Cardiac muscle cell (in vitro differentiated cells and primary cell): ENCODE results near the gene MCC. TPM values are rescaled to one million over a fixed set of nuclear protein-coding genes. Genes with fewer than 3 reads are reported as not detected.

Experiments used
- DNase-seq, 2 donors: peaks; one replicate each; pipeline versions ENCODE4 v3.0.0 to v3.0.0-alpha.2; 2010 to 2017; ENCODE audit warnings: low read depth in 1 of 2, low spot score in 1 of 2
- H3K27ac ChIP-seq: fragments of 200-600 bp; sonication (generic); 2 replicates; pipeline ENCODE4 v1.5.1; 2016
- H3K27me3 ChIP-seq: fragments of 200-600 bp; sonication (generic); 2 replicates; pipeline ENCODE4 v1.6.0; 2016; ENCODE audit warnings: control low read depth
- H3K36me3 ChIP-seq: fragments of 200-600 bp; sonication (generic); 2 replicates; pipeline ENCODE4 v1.5.1; 2016; ENCODE audit warnings: control low read depth
- H3K4me1 ChIP-seq: fragments of 200-600 bp; sonication (generic); 2 replicates; pipeline ENCODE4 v1.8.1; 2017; ENCODE audit warnings: low read depth, mild to moderate bottlenecking, mixed run types
- H3K4me3 ChIP-seq: fragments of 200-600 bp; sonication (generic); 2 replicates; pipeline ENCODE4 v1.5.1; 2016; ENCODE audit warnings: mild to moderate bottlenecking
- H3K9me3 ChIP-seq: fragments of 200-600 bp; sonication (generic); 2 replicates; pipeline ENCODE4 v1.5.1; 2017; ENCODE audit warnings: low read depth, mild to moderate bottlenecking, control low read depth
- polyA plus RNA-seq: library from polyadenylated mRNA; unstranded; fragments of >200 nt; fragmentation: Nextera tagmentation; extraction: Ambion mirVana; gene quantifications from 2 replicates; pipeline ENCODE4 v1.2.1, GENCODE V29; 2016
- total RNA-seq: library from RNA; depleted of rRNA; stranded (reverse); fragments of >200 nt; gene quantifications from 2 replicates; pipeline ENCODE4 v1.2.3, GENCODE V29; 2016
- TF ChIP-seq, protein P1 (sequence below): IDR thresholded peaks from 2 replicates; pipeline ENCODE4 v1.5.1; 2012; ENCODE audit warnings: low read depth, mild to moderate bottlenecking, low read length

Gene MCC
- total and polyA plus RNA-seq, 2 experiments from 2014 or later, result 37.8 to 137 TPM

DNA sequence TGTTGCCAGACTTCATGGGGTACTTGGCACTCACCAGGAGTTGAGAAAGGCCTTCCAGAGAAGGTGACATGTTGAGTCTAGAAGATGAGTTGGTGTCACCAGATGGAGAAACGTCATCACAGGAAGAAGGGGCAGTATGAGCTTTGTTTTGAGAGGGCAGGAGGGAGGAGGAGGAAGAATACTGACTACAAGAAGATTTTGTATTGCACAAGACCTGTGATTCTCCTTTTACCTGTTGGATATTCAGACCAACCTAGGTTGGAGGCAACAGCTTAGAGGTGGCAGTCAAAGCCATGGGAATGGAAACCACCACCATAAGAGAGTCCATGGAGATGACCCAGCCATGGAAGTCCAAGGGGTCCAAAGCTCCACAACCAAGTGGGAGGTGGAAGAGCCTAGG lies 207.7 kb downstream of the MCC start:
- H3K4me3 ChIP-seq, result no peak overlapping the region
- no peaks in the 10 kb centered on the region for H3K27me3 ChIP-seq
- H3K4me1 ChIP-seq, result peaks cover 48% of the 10 kb centered on the region
- no peaks in the 10 kb centered on the region for H3K9me3 ChIP-seq
- TF ChIP-seq, protein P1, sequence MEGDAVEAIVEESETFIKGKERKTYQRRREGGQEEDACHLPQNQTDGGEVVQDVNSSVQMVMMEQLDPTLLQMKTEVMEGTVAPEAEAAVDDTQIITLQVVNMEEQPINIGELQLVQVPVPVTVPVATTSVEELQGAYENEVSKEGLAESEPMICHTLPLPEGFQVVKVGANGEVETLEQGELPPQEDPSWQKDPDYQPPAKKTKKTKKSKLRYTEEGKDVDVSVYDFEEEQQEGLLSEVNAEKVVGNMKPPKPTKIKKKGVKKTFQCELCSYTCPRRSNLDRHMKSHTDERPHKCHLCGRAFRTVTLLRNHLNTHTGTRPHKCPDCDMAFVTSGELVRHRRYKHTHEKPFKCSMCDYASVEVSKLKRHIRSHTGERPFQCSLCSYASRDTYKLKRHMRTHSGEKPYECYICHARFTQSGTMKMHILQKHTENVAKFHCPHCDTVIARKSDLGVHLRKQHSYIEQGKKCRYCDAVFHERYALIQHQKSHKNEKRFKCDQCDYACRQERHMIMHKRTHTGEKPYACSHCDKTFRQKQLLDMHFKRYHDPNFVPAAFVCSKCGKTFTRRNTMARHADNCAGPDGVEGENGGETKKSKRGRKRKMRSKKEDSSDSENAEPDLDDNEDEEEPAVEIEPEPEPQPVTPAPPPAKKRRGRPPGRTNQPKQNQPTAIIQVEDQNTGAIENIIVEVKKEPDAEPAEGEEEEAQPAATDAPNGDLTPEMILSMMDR, result no peak
- no peaks in the 10 kb centered on the region for H3K36me3 ChIP-seq
- DNase-seq, result no peak
- no peak overlapping the region for H3K27ac ChIP-seq

DNA sequence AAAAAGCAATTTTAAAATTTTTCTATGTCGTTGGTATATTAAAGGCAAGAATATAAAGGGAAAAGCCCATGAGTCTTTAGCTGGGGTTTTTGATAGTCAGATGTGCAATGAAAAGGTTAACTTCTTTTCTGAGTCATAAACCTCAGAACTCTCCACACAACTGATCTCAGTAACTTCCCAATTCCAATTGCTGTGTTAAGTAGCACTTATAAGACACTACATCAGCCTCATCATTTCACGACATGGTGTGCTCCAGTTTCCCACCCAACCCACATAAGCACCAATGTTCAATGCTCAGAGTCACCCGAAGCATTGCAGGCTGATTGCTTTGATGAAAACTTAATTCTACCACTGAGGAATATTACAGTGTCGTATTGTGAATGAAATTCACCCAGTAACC lies 209.3 kb downstream of the MCC start:
- H3K9me3 ChIP-seq, result no peaks in the 10 kb centered on the region
- DNase-seq, result peak in 1 of 2 donors; percentile 19
- peaks cover 58% of the 10 kb centered on the region for H3K4me1 ChIP-seq
- H3K4me3 ChIP-seq, result no peak overlapping the region
- no peaks in the 10 kb centered on the region for H3K27me3 ChIP-seq
- H3K27ac ChIP-seq, result no peak overlapping the region
- no peaks in the 10 kb centered on the region for H3K36me3 ChIP-seq
- TF ChIP-seq, protein P1, result no peak

DNA sequence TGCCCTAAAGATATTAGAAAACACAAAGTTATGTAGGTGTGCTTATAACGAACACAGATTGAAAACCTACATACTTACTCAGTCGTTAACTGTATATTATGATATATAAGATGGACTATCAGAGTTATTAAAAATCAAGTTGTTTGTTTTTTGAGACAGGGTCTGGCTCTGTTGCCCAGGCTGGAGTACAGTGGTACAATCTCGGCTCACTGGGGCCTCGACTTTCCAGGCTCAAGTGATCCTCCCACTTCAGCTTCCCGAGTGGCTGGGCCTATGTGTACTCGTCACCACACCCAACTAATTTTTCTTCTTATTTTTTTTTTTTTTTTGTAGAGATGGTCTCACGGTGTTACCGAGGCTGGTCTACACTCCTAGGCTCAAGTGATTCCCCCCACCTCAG lies 211.8 kb downstream of the MCC start:
- H3K36me3 ChIP-seq, result no peaks in the 10 kb centered on the region
- no peak for DNase-seq
- no peak overlapping the region for H3K4me3 ChIP-seq
- no peaks in the 10 kb centered on the region for H3K9me3 ChIP-seq
- TF ChIP-seq, protein P1, result no peak
- H3K27ac ChIP-seq, result peak overlapping the region; percentile 27
- H3K4me1 ChIP-seq, result peaks cover 42% of the 10 kb centered on the region
- no peaks in the 10 kb centered on the region for H3K27me3 ChIP-seq

DNA sequence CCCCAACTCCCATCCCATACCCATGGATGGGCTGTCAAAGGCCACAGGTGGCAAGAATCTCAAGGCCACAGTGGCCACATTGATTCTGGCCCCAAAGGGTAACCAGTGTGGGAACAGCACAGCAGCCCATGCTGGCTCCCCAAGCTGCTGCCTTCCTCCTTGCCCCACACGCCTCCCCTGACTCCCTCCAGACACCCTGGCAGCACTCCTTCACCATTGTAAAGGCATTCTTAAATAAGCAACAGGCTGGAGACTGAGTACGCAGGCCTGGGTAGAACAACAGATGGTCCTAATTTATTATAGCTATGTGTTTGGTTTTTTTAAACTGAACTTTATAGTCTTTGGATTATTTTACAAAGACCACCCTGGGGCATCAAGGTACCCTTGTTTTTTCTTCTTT lies 212.3 kb downstream of the MCC start:
- Histone ChIP-seq H3K36me3 (no peaks in the 10 kb centered on the region), H3K9me3 (no peaks in the 10 kb centered on the region), H3K27me3 (no peaks in the 10 kb centered on the region), H3K27ac (peak overlapping the region; percentile 27), H3K4me3 (no peak overlapping the region), H3K4me1 (peaks cover 39% of the 10 kb centered on the region)
- TF ChIP-seq, protein P1, result no peak
- DNase-seq, result no peak

DNA sequence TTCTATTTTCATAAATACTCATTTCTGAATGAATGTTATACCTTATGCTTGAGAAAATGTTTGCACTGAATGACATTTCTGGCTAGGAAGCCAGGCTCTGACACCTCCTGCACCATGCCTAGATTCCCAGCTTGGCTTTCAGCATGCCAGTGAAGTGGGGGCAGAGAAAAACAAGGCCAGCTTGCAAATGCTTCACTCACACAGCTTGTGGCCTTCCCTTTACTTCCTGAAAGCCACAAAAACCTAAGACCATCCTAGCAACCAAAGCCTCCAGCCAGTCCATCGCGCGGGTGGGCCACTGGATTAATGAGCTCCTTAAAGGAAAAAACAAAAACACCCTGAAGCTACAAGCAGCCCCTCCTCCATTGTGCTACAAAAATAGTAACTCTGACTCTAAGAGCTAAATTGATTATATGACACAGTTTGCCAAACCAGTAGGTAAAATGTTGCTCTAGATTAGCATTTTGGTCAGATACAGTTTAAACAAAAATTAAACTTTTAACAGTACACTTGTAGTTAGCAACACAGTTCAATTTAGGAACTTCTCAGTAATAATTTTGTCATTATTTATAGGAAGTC lies 213.3 kb downstream of the MCC start:
- Histone ChIP-seq H3K4me3 (no peak overlapping the region), H3K27ac (peak overlapping the region; percentile 59), H3K9me3 (no peaks in the 10 kb centered on the region), H3K36me3 (no peaks in the 10 kb centered on the region), H3K4me1 (peaks cover 40% of the 10 kb centered on the region), H3K27me3 (no peaks in the 10 kb centered on the region)
- TF ChIP-seq, protein P1, result no peak
- peak in 1 of 2 donors; percentile 6 for DNase-seq
